K562 (cell line): ENCODE results near the gene RIPOR2. TPM values are rescaled to one million over a fixed set of nuclear protein-coding genes. Genes with fewer than 3 reads are reported as not detected.

Experiments used
- ATAC-seq: fragments of 200-7000 bp; cut with Tn5 transposase; 3 replicates; pipeline ENCODE4 v1.9.1; 2020; ENCODE audit warnings: moderate library complexity
- BruUV-seq: library from RNA; stranded (reverse); fragments of 400-500 nt; replicated peaks from 2 replicates; lab custom pipeline; 2021; lab: Mats Ljungman, UMichigan
- CTCF ChIA-PET: fragments of 300-600 bp; formaldehyde crosslinking; extraction: SDS; loops from one replicate; lab custom pipeline; 2021; ENCODE audit warnings: low intra/inter-chr PET ratio; lab: Yijun Ruan, JAX
- POLR2A ChIA-PET: fragments of 300-600, 350-650 bp; sonication (Branson Sonifier 250); formaldehyde crosslinking; extraction: SDS; loops from one replicate; lab custom pipeline; 2021; ENCODE audit warnings: antibody characterized with exemption, inconsistent platforms; lab: Yijun Ruan, JAX
- DNase-seq, 4 experiments: peaks; one replicate each; pipeline versions ENCODE4 v3.0.0 to v3.0.0-alpha.2; 2011 to 2018; ENCODE audit warnings: low spot score in 3 of 4, mixed read lengths in 3 of 4; ENCODE audit errors: extremely low read depth in 1 of 4
- FAIRE-seq: peaks from 2 replicates; lab custom pipeline; 2011; peaks lifted over from hg19 to GRCh38; lab: Jason Lieb, UNC
- H2AFZ ChIP-seq: 2 replicates; pipeline ENCODE4 v1.6.0; 2011; ENCODE audit warnings: low read depth, low read length, control low read depth, inconsistent platforms
- H3K27ac ChIP-seq: fragments of 200-600 bp; 3 replicates; pipeline ENCODE4 v1.8.0; 2011; ENCODE audit warnings: low read depth, mild to moderate bottlenecking, control low read depth, inconsistent platforms, low read length, moderate library complexity, mixed read lengths; ENCODE audit errors: extremely low read depth
- H3K27me3 ChIP-seq, 2 experiments: fragments of 300-600 bp in 1 of 2; 2 replicates in 1 of 2; 3 replicates in 1 of 2; pipeline versions ENCODE4 v1.6.0 to v1.8.0; 2011; ENCODE audit warnings: inconsistent platforms in 2 of 2, low read length in 2 of 2, mild to moderate bottlenecking in 1 of 2, mixed read lengths in 1 of 2, moderate library complexity in 1 of 2; ENCODE audit not compliant: control insufficient read depth in 2 of 2, insufficient read depth in 2 of 2
- H3K36me3 ChIP-seq: fragments of 300-600 bp; 3 replicates; pipeline ENCODE4 v1.8.0; 2011; ENCODE audit warnings: mild to moderate bottlenecking, low read length, inconsistent platforms; ENCODE audit not compliant: control insufficient read depth, insufficient read depth
- H3K4me1 ChIP-seq, 2 experiments: fragments of 200-600 bp in 1 of 2; replicated peaks in 1 of 2; 2 replicates in 1 of 2; 3 replicates in 1 of 2; pipeline versions ENCODE4 v1.5.1 to v1.8.0; 2011; ENCODE audit warnings: inconsistent platforms in 2 of 2, low read length in 2 of 2, mild to moderate bottlenecking in 1 of 2, mixed read lengths in 1 of 2, moderate library complexity in 1 of 2; ENCODE audit not compliant: control insufficient read depth in 2 of 2, insufficient read depth in 2 of 2
- H3K4me2 ChIP-seq: 2 replicates; pipeline ENCODE4 v1.6.1; 2011; ENCODE audit warnings: low read length, control low read depth, inconsistent platforms, mixed read lengths; ENCODE audit not compliant: insufficient read depth
- H3K4me3 ChIP-seq: fragments of 200-600 bp; sonication (generic), shearing (Covaris generic); 2 replicates; pipeline ENCODE4 v1.5.1; 2016; ENCODE audit warnings: control low read depth, inconsistent platforms
- H3K79me2 ChIP-seq: fragments of 200-600 bp; 3 replicates; pipeline ENCODE4 v1.8.0; 2011; ENCODE audit warnings: low read length, inconsistent platforms; ENCODE audit not compliant: control insufficient read depth, insufficient read depth
- H3K9ac ChIP-seq, 2 experiments: 2 replicates each; pipeline versions ENCODE4 v1.6.0 to v1.6.1; 2011; ENCODE audit warnings: low read depth in 2 of 2, low read length in 2 of 2, control low read depth in 1 of 2, inconsistent platforms in 1 of 2, mild to moderate bottlenecking in 1 of 2, mixed read lengths in 1 of 2; ENCODE audit not compliant: insufficient read depth in 1 of 2
- H3K9me1 ChIP-seq: one replicate; pipeline ENCODE4 v1.6.0; 2011; ENCODE audit warnings: inconsistent platforms, mild to moderate bottlenecking, low read length, moderate library complexity; ENCODE audit not compliant: control insufficient read depth, insufficient read depth
- H3K9me3 ChIP-seq: replicated peaks from 2 replicates; pipeline ENCODE4 v1.5.1; 2011; ENCODE audit warnings: low read depth, low read length, inconsistent platforms; ENCODE audit not compliant: control insufficient read depth, insufficient read depth
- H4K20me1 ChIP-seq: replicated peaks from 2 replicates; pipeline ENCODE4 v1.6.1; 2011; ENCODE audit warnings: low read length, inconsistent platforms, mixed read lengths; ENCODE audit not compliant: control insufficient read depth, insufficient read depth
- CEBPZ ChIP-seq: fragments of 150-350 bp; IDR thresholded peaks from 2 replicates; pipeline ENCODE4 v1.6.1; 2014; ENCODE audit warnings: low read depth, mild to moderate bottlenecking, low read length, borderline replicate concordance
- FIP1L1 ChIP-seq: fragments of 200-400 bp; formaldehyde crosslinking; IDR thresholded peaks from 2 replicates; pipeline ENCODE4 v1.6.1; 2018; ENCODE audit warnings: mild to moderate bottlenecking, low read depth, low read length; ENCODE audit not compliant: poor library complexity, severe bottlenecking
- JUNB ChIP-seq: fragments of 450-650 bp; formaldehyde crosslinking; conservative IDR thresholded peaks from 2 replicates; pipeline ENCODE4 v1.4.0; 2020; ENCODE audit warnings: mild to moderate bottlenecking
- KLF10 ChIP-seq: fragments of 250-450 bp; sonication (Bioruptor Pico); IDR thresholded peaks from 2 replicates; pipeline ENCODE4 v1.6.1; 2021; ENCODE audit warnings: matching md5 sums
- MNT ChIP-seq, 2 experiments: fragments of 450-650 bp; conservative IDR thresholded peaks; 2 replicates each; pipeline ENCODE4 v1.6.1; 2017; ENCODE audit warnings: mild to moderate bottlenecking in 2 of 2, moderate library complexity in 2 of 2
- ZNF121 ChIP-seq: sonication (generic); formaldehyde crosslinking; conservative IDR thresholded peaks from 2 replicates; pipeline ENCODE4 v1.8.0; 2022; ENCODE audit warnings: missing genetic modification reagents
- ZNF551 ChIP-seq: fragments of 250-450 bp; sonication (Bioruptor Pico); IDR thresholded peaks from 2 replicates; pipeline ENCODE4 v1.5.0; 2021; ENCODE audit warnings: mild to moderate bottlenecking, moderate library complexity
- WGBS: fragments of 100-300 bp; shearing (Covaris generic); methylation state at CpG from one replicate; pipeline ENCODE4 v1.1.6; 2016; ENCODE audit warnings: low coverage, mixed read lengths; ENCODE audit not compliant: insufficient coverage; ENCODE audit errors: missing lambda C conversion rate; 5-methylcytosine and 5-hydroxymethylcytosine counted together
- in situ Hi-C: fragments of 300-500 bp; cut with MboI; formaldehyde crosslinking; loops from 4 replicates; pipeline ENCODE4 v1.15.0; 2018; ENCODE audit warnings: inconsistent platforms, mixed read lengths
- intact Hi-C: fragments of 100-400 bp; cut with micrococcal nuclease; formaldehyde crosslinking; loops from 2 replicates; pipeline ENCODE4 v1.14.2; 2022
- polyA plus RNA-seq, 8 experiments: library from polyadenylated mRNA; depleted of rRNA in 4 of 8; stranded (reverse) in 5 of 8; unstranded in 3 of 8; fragments of >200 nt; fragmentation: Nextera tagmentation in 2 of 8; fragmentation: Illumina TruSeq in 1 of 8; extraction: Ambion mirVana in 2 of 8; extraction: Trizol in 1 of 8; gene quantifications; 2 replicates each; pipeline versions ENCODE4 v1.2.1 to v1.2.3, GENCODE V29; 2011 to 2014; ENCODE audit warnings: inconsistent platforms in 1 of 8, missing spikeins in 1 of 8
- total RNA-seq, 7 experiments: library from RNA; depleted of rRNA in 6 of 7; stranded (reverse); fragments of >200 nt in 6 of 7; fragmentation: Illumina TruSeq in 2 of 7; extraction: Trizol in 2 of 7; gene quantifications; 2 replicates each; pipeline versions ENCODE4 v1.2.1 to v1.2.3, GENCODE V29; 2011 to 2021; ENCODE audit warnings: low replicate concordance in 1 of 7
- TF ChIP-seq, protein P1 (sequence below), 2 experiments: IDR thresholded peaks; 2 replicates each; pipeline ENCODE4 v1.6.1; 2012; ENCODE audit warnings: improper control_type of control experiment in 2 of 2, low read depth in 2 of 2, low read length in 2 of 2, borderline replicate concordance in 1 of 2
- TF ChIP-seq, protein P2 (sequence below): fragments of 250-450 bp; sonication (Bioruptor Pico); IDR thresholded peaks from 2 replicates; pipeline ENCODE4 v1.8.0; 2022; ENCODE audit warnings: inconsistent platforms, mild to moderate bottlenecking, moderate library complexity, borderline replicate concordance
- TF ChIP-seq, protein P3 (sequence below): fragments of 250-450 bp; sonication (Bioruptor Pico); IDR thresholded peaks from 2 replicates; pipeline ENCODE4 v1.4.0; 2020; ENCODE audit warnings: mild to moderate bottlenecking, moderate library complexity

RIPOR2 gene
- total and polyA plus RNA-seq, 9 of the 15 experiments (the other 6 are each of a cell fraction or from before 2014, with no cell fraction given): 0.04 to 1.0 (median 0.47) TPM; not detected in 2

DNA sequence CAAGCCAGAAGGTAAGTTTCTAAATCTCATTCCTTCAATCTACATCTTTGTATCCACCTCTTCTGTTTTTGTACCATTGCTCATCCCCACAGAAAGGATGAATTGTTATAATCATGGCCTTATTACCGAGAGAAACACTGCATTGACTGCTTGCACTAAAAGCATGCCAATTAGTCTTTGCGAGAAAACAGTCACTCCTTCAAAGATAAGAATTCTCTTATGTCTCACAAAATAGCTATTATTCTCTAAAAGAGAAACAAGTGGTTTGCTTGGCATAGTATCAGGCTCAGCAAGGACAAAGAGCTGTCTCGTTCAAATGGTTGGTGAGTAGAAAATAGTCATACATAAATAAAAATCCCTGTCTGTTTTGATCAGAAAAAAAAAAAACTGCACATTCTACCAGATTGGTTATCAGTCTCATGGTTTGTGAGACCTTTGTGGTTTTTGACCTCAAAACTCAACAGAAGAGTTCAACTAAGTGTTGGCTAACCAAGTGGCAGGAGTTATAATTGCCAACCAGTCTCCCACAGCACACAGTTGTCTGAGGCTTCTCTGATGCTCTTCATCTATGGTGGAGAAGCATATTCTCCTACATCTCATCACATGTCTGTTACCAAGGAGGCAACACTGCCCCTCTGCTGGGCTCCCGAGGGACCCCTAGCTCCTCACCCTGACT, 101.9 kb downstream of the RIPOR2 start:
- WGBS: 1% methylated on average over 4 of the region's 4 CpGs
- Histone ChIP-seq H4K20me1 (no peaks in the 10 kb centered on the region), H3K9me1 (no peaks in the 10 kb centered on the region), H3K9me3 (no peaks in the 10 kb centered on the region), H3K36me3 (no peaks in the 10 kb centered on the region), H3K27me3 (peaks cover 10 to 26% of the 10 kb centered on the region in 2 experiments), H3K4me1 (no peaks in the 10 kb centered on the region), H3K9ac (no peak overlapping the region), H3K79me2 (no peaks in the 10 kb centered on the region), H3K27ac (no peak overlapping the region), H3K4me2 (no peak overlapping the region), H2AFZ (no peak overlapping the region), H3K4me3 (no peak overlapping the region)
- intact Hi-C loops: no loop called here
- CTCF ChIA-PET: no interaction called here
- in situ Hi-C loops: no loop called here
- FAIRE-seq (no peak), ATAC-seq (no peak), DNase-seq (no peak)
- no TSS peak for BruUV-seq
- POLR2A ChIA-PET: interaction anchor here (1.0 kb wide), 1 partner anchor 31 kb away, joined by 4 read pairs; no protein-coding TSS in a partner anchor
- TF ChIP-seq CEBPZ (no peak), MNT (conservative IDR thresholded peaks at IDR 0.05) (no peak), ZNF121 (CRISPR knock-in tag) (no peak), ZNF551 (CRISPR knock-in tag) (no peak), KLF10 (no peak), JUNB (CRISPR knock-in tag) (no peak), FIP1L1 (no peak)
- TF ChIP-seq, protein P1, sequence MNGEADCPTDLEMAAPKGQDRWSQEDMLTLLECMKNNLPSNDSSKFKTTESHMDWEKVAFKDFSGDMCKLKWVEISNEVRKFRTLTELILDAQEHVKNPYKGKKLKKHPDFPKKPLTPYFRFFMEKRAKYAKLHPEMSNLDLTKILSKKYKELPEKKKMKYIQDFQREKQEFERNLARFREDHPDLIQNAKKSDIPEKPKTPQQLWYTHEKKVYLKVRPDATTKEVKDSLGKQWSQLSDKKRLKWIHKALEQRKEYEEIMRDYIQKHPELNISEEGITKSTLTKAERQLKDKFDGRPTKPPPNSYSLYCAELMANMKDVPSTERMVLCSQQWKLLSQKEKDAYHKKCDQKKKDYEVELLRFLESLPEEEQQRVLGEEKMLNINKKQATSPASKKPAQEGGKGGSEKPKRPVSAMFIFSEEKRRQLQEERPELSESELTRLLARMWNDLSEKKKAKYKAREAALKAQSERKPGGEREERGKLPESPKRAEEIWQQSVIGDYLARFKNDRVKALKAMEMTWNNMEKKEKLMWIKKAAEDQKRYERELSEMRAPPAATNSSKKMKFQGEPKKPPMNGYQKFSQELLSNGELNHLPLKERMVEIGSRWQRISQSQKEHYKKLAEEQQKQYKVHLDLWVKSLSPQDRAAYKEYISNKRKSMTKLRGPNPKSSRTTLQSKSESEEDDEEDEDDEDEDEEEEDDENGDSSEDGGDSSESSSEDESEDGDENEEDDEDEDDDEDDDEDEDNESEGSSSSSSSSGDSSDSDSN (IDR thresholded peaks at IDR 0.05; ENCODE audit: borderline replicate concordance in 1 of 2, low read depth in 2 of 2, low read length in 2 of 2): no peak
- TF ChIP-seq, protein P2, sequence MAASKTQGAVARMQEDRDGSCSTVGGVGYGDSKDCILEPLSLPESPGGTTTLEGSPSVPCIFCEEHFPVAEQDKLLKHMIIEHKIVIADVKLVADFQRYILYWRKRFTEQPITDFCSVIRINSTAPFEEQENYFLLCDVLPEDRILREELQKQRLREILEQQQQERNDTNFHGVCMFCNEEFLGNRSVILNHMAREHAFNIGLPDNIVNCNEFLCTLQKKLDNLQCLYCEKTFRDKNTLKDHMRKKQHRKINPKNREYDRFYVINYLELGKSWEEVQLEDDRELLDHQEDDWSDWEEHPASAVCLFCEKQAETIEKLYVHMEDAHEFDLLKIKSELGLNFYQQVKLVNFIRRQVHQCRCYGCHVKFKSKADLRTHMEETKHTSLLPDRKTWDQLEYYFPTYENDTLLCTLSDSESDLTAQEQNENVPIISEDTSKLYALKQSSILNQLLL (CRISPR knock-in tag): no peak
- TF ChIP-seq, protein P3, sequence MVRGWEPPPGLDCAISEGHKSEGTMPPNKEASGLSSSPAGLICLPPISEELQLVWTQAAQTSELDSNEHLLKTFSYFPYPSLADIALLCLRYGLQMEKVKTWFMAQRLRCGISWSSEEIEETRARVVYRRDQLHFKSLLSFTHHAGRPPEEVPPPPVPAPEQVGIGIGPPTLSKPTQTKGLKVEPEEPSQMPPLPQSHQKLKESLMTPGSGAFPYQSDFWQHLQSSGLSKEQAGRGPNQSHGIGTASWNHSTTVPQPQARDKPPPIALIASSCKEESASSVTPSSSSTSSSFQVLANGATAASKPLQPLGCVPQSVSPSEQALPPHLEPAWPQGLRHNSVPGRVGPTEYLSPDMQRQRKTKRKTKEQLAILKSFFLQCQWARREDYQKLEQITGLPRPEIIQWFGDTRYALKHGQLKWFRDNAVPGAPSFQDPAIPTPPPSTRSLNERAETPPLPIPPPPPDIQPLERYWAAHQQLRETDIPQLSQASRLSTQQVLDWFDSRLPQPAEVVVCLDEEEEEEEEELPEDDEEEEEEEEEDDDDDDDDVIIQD: no peak
